ENCODE data around the gene WSB2. TPM values are rescaled to one million over a fixed set of nuclear protein-coding genes. Genes with fewer than 3 reads are reported as not detected.

The WSB2 gene
- 89.1 TPM for total RNA-seq
- long read RNA-seq, transcript WSB2-201 (9 exons, 2,646 nt), result major isoform, 118 of 160 reads
- long read RNA-seq, partial matches to known transcripts, result 23 of 160 reads
- long read RNA-seq, other reads (novel, unspliced or antisense), result 14 of 160 reads

DNA sequence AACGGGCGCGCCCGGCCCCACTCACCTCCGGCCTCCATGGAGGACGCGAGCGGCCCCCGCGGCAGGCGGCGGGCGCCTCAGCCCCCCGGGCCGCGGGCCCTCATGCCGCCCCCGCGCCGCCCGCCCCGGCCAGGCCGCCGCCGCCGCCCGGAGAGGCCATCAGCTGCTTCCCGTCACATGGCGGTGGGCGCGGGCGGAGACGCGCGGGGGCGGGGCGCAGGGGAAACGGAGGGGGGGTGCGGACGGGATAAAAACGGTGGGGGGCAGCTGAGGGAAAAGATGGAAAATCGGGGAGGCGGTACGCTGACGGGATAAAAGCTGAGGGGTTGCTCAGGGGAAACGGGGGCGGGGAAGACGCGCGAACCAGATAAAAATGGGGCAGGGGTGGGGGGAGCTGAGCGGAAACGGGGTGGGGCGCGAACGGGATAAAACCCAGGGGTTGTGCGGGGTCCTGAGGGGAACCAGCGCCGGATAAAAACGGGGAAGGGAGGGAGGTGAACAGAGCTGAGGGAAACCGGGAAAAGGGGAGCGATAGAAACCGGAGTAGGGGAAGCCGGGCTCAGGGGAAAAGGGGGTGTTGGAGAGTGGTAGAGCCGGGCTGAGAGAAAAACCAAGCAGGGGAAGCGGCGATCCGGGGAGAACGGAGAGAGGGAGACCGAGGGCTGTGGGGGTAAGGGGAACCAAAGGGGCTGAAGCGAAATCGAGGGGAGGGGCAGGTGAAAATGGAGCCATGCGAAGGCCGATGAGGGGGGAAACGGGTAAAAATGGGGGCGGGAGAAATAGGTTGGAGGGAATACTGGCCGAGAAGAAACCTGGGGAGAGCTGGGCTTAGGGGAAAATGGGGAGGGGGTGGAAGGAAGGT, at the start of gene WSB2:
Gene WSB2 (minus strand): TSS at position 169 of the 862 bp plus-strand sequence. CDS start 131 bp downstream, at position 38.
- H3K9me3 ChIP-seq, result no peaks in the 10 kb centered on the region
- intact Hi-C loops (cut with DNase I), result no loop called here
- DNase-seq, result peak; percentile 92
- H3K36me3 ChIP-seq, result no peaks in the 10 kb centered on the region
- peak within 1 kb of the TSS; percentile 87 for H3K4me3 ChIP-seq
- H3K27me3 ChIP-seq, result no peaks in the 10 kb centered on the region
- TF ChIP-seq, protein P1, sequence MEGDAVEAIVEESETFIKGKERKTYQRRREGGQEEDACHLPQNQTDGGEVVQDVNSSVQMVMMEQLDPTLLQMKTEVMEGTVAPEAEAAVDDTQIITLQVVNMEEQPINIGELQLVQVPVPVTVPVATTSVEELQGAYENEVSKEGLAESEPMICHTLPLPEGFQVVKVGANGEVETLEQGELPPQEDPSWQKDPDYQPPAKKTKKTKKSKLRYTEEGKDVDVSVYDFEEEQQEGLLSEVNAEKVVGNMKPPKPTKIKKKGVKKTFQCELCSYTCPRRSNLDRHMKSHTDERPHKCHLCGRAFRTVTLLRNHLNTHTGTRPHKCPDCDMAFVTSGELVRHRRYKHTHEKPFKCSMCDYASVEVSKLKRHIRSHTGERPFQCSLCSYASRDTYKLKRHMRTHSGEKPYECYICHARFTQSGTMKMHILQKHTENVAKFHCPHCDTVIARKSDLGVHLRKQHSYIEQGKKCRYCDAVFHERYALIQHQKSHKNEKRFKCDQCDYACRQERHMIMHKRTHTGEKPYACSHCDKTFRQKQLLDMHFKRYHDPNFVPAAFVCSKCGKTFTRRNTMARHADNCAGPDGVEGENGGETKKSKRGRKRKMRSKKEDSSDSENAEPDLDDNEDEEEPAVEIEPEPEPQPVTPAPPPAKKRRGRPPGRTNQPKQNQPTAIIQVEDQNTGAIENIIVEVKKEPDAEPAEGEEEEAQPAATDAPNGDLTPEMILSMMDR (IDR thresholded peaks at IDR 0.05), result no peak
- peak; percentile 81 for ATAC-seq
- peaks cover 42% of the 10 kb centered on the region for H3K4me1 ChIP-seq
- peak within 1 kb of the TSS; percentile 97 for H3K27ac ChIP-seq

DNA sequence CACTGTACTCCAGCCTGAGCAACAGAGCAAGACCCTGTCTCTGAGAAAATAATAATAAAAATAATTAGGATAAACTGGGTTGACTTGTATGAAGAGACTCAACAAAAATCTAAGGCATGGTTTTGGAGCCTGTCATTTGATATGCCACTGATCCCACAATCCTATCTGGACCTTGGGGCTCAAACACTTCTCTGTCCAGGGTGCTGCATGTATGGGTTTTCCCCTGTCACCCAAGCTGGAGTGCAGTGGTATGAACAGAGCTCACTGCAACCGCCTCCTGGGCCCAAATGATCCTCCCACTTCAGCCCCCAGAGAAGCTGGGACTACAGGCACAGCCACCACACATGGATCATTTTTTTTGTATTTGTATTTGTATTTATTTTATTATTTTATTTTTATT, 48.1 kb upstream of the WSB2 start:
- H3K9me3 ChIP-seq, result no peaks in the 10 kb centered on the region
- H3K36me3 ChIP-seq, result no peaks in the 10 kb centered on the region
- no peak overlapping the region for H3K4me3 ChIP-seq
- no peak for DNase-seq
- no peak overlapping the region for H3K27ac ChIP-seq
- intact Hi-C loops (cut with DNase I), result no loop called here
- no peaks in the 10 kb centered on the region for H3K27me3 ChIP-seq
- no peak for ATAC-seq
- peaks cover 7% of the 10 kb centered on the region for H3K4me1 ChIP-seq
- TF ChIP-seq, protein P1 (IDR thresholded peaks at IDR 0.05), result no peak

GRCh38 chr12:118107694-118108093, 46.7 kb upstream of the WSB2 start:
- no peaks in the 10 kb centered on the region for H3K9me3 ChIP-seq
- H3K27me3 ChIP-seq, result no peaks in the 10 kb centered on the region
- H3K4me1 ChIP-seq, result peaks cover 8% of the 10 kb centered on the region
- no peak for DNase-seq
- intact Hi-C loops (cut with DNase I), result no loop called here
- H3K36me3 ChIP-seq, result no peaks in the 10 kb centered on the region
- H3K27ac ChIP-seq, result no peak overlapping the region
- TF ChIP-seq, protein P1 (IDR thresholded peaks at IDR 0.05), result no peak
- H3K4me3 ChIP-seq, result no peak overlapping the region
- ATAC-seq, result no peak

- no peaks in the 10 kb centered on the region for H3K36me3 ChIP-seq
- DNase-seq (no peak), ATAC-seq (no peak)
- TF ChIP-seq, protein P1 (IDR thresholded peaks at IDR 0.05), result no peak
- H3K9me3 ChIP-seq, result no peaks in the 10 kb centered on the region
- peaks cover 13% of the 10 kb centered on the region for H3K4me1 ChIP-seq
- H3K27me3 ChIP-seq, result no peaks in the 10 kb centered on the region
- H3K27ac ChIP-seq, result no peak overlapping the region
- intact Hi-C loops (cut with DNase I), result no loop called here
- no peak overlapping the region for H3K4me3 ChIP-seq
Observed at GRCh38 chr12:118107011-118107410, 46.0 kb upstream of the WSB2 start.

DNA sequence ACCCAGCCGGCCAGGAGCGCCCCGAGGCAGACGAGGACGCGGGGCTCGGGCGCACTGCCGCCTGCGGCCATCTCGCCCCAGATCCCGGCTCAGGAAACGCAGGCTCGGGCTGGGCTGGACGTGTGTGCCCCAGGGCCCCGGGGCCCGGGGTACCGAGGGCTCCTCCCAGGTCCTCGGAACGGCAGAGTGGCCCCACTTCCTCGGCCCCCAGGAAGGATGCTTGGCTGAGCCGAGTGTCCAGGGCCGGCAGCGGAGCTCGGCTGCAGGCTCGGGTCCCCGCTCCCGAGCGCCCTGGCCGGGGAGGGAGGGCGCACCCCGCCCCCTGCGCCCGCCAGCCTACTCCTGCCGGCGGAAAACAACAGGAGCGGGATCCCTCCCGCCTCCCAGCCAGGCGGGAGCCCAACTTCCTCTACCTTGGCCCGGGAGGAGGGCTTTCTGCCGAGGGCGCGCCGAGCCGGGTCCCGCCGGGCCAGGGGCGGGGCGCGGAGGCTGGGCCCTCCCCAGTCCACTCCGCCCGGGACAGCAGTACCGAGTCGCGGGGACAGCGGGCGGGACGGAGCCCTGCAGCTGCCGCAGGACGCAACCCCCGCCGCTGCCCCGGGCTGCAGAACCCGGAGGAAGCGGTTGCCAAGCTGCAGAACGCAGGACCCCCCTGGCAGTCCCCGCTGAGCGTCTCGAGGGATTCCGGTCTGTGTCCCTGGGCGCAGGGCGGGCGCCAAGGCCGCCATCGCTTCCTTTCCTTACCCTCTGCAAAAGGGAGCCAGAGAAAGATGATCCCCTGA, 42.8 kb upstream of the WSB2 start, which contains the start of gene VSIG10:
Gene VSIG10 (minus strand): TSS at position 411 of the 782 bp plus-strand sequence. CDS start 340 bp downstream, at position 71.
- DNase-seq (peak; percentile 91), ATAC-seq (peak; percentile 97)
- intact Hi-C loops (cut with DNase I), result no loop called here
- no peaks in the 10 kb centered on the region for H3K36me3 ChIP-seq
- peak within 1 kb of the TSS; percentile 81 for H3K27ac ChIP-seq
- no peaks in the 10 kb centered on the region for H3K9me3 ChIP-seq
- peak within 1 kb of the TSS; percentile 81 for H3K4me3 ChIP-seq
- no peaks in the 10 kb centered on the region for H3K27me3 ChIP-seq
- peaks cover 13% of the 10 kb centered on the region for H3K4me1 ChIP-seq
- TF ChIP-seq, protein P1 (IDR thresholded peaks at IDR 0.05), result no peak
